Measurements from ENCODE around the gene MCTP1. TPM values are rescaled to one million over a fixed set of nuclear protein-coding genes. Genes with fewer than 3 reads are reported as not detected.
"Not testable (repeated sequence)": the region's sequence is repeated elsewhere in the genome, so short reads cannot be mapped to it uniquely, and the experiment has no call there.

The MCTP1 gene
- polyA plus RNA-seq, 4 donors: 4.0 to 5.6 (median 5.0) TPM

- DNase-seq (ENCODE audit: low read depth in 4 of 4, low spot score in 3 of 4): no peak
These were observed 307.5 kb downstream of the MCTP1 start for GRCh38 chr5:94977437-94977836.

GRCh38 chr5:94976853-94977252 lies 308.0 kb downstream of the MCTP1 start:
- no peak for DNase-seq (ENCODE audit: low read depth in 4 of 4, low spot score in 3 of 4)

GRCh38 chr5:94972268-94972667 lies 312.6 kb downstream of the MCTP1 start:
- no peak for DNase-seq (ENCODE audit: low read depth in 4 of 4, low spot score in 3 of 4)

- no peak for DNase-seq (ENCODE audit: low read depth in 4 of 4, low spot score in 3 of 4)
These were observed 315.7 kb downstream of the MCTP1 start for GRCh38 chr5:94969174-94969573.

GRCh38 chr5:94968507-94969095 lies 316.3 kb downstream of the MCTP1 start:
- peak; percentile 23 to 50 (median 44) for DNase-seq (ENCODE audit: low read depth in 4 of 4, low spot score in 3 of 4)

DNA sequence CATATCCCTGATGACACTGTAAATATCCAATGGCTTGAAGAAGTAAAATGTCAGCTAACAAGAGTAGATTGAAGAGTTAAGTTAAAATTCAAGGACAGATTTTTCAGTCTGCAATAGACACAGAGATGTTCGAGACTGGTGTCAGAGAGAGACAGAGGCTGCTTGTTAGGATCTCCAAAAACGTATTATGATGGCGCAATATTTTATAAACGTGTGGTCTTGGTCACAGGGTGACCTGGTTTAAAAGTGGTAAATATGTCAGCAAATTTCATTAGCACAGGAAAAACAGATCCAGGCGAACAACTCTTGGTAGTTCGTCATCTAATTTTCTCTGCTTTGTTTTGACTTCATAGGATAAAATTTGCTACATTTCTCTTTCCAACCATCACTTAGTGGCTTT lies 317.4 kb downstream of the MCTP1 start:
- DNase-seq (ENCODE audit: low read depth in 4 of 4, low spot score in 3 of 4): no peak

GRCh38 chr5:94959279-94959678 lies 325.6 kb downstream of the MCTP1 start:
- not testable (repeated sequence) for DNase-seq (ENCODE audit: low read depth in 4 of 4, low spot score in 3 of 4)

- DNase-seq (ENCODE audit: low read depth in 4 of 4, low spot score in 3 of 4): no peak
These were observed 339.2 kb downstream of the MCTP1 start for GRCh38 chr5:94945656-94946055.

- no peak for DNase-seq (ENCODE audit: low read depth in 4 of 4, low spot score in 3 of 4)
These were observed 340.7 kb downstream of the MCTP1 start for GRCh38 chr5:94944160-94944559.

DNA sequence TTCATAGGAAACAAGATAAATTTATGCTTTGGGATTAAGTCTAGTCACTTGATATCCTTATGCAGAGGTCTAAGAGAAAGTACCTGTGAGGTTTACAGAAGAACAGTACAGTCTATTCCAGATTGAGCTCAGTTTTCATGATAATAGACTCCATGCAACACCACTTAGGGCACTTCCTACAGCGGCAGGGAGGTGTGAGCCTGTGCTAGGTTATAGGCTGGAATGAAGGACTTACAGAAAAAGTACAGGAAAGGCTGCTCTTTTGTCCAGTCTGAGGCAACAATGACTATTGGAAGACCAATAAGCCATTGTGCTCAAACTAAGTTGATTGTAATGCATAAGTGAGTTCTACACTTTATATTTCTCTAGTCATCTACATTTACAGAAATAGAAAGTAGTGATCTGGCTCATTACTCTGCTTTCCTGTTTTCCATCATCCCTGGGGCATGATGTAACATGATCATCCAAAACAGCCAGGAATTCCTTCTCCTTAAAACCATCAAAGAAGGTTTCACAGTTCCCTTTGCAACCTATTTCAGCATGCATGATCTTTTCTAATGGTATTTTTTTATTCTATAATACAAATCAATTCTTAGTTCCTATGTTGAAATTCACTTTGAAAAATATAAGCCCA lies 343.7 kb downstream of the MCTP1 start:
- DNase-seq (ENCODE audit: low read depth in 4 of 4, low spot score in 3 of 4): peak in 1 of 4 donors; percentile 7

DNA sequence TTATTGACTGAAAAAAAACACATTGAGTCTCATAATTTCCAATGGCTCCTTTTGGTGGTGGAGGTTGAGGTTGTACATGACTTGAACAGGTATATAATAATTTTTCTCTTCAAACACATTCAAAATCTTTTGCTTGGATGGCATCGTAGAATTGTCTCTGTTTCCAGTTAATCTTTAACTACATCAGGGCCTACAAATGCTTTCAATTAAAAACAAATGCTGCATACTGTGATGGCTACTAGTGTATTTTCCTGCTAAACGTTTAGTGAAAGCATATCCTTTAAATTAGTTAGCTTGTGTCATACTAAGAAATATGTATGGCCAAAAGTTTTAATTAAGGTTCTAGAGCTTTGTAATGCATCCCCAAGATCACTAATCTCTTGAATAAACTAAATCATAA lies 352.6 kb downstream of the MCTP1 start:
- DNase-seq (ENCODE audit: low read depth in 4 of 4, low spot score in 3 of 4): no peak

DNA sequence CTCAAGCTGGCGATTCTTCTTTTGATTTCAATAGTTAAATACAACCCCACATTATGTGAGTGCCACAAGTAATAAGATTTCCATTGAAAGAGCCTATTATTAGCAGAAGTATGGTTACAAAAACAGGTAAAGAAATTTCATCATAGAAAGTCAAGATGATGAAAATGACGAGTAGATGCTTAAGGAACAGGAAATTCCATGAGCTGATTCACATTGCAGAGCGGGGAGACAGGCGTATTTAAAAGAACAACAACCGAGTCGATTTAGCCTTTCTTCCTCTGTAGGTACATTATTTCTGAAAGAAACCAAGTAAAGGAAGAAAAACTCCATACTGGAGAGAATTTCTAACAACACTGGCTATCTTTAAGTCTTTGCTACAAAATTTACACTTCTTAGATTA lies 356.0 kb downstream of the MCTP1 start:
- no peak for DNase-seq (ENCODE audit: low read depth in 4 of 4, low spot score in 3 of 4)

DNA sequence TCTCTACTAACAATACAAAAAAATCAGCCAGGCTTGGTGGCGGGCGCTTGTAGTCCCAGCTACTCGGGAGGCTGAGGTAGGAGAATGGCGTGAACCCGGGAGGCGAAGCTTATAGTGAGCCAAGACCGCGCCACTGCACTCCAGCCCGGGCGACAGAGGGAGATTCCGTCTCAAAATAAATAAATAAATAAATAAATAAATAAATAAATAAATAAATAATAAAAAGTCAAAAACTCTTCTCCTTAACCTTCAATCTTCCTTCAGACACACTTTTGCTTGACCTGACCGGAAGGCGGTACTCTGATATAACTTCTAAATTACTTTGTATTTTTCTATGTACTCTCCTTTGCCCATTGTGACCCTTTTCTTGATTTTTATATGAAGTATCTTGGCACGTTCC lies 364.3 kb downstream of the MCTP1 start:
- DNase-seq (ENCODE audit: low read depth in 4 of 4, low spot score in 3 of 4): no peak

DNA sequence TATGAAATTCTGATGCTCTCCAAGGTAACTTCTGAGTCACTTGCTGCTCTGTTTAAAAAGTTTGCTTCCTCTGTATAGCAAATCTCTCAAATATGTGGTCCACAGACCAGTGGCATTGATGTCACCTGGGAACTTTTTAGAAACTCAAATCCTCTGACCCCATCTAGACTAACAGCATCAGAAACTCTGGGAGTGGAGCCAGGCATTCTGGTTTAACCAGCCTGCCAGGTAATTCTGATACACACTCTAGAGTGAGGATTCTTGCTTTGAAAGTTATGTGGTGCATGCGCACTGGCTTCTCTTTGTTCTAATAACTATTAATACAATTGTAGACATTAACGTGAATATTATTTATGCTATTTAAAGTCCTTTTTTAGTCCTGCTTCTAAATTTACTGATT lies 368.3 kb downstream of the MCTP1 start:
- DNase-seq (ENCODE audit: low read depth in 4 of 4, low spot score in 3 of 4): no peak

DNA sequence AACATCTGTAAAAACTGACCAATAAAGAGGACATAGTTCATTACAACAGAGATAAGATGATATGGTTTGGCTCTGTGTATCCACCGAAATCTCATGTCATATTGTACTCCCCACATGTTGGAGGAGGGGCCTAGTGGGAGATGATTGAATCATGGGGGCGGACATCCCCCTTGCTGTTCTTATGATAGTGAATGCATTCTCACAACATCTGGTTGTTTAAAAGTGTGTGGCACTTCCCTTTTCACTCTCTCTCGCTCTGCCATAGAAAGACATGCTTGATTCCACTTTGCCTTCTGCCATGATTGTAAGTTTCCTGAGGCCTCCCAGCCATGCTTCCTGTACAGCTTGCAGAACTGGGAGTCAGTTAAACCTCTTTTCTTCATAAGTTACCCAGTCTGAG lies 373.6 kb downstream of the MCTP1 start:
- no peak for DNase-seq (ENCODE audit: low read depth in 4 of 4, low spot score in 3 of 4)

DNA sequence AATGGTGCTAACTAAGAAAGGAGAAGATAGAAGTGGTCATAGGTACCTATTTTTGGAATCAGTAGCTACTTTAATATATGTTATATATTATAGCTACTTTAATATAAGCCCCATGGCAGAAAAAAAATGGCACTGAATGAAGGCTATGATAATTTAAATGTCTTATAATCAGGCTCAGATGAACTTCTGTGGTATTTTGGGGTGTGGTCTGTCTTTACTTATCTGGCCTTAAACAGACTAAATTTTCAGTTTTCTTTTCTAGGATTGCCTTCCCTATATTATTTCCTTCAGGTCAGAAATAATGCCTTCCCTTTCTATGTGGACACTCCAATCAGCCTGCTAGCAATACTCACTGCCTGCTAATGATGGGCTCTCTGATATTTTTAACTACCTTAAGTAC lies 374.2 kb downstream of the MCTP1 start:
- DNase-seq (ENCODE audit: low read depth in 4 of 4, low spot score in 3 of 4): no peak

GRCh38 chr5:94908889-94909480 lies 375.9 kb downstream of the MCTP1 start:
- no peak for DNase-seq (ENCODE audit: low read depth in 4 of 4, low spot score in 3 of 4)

DNA sequence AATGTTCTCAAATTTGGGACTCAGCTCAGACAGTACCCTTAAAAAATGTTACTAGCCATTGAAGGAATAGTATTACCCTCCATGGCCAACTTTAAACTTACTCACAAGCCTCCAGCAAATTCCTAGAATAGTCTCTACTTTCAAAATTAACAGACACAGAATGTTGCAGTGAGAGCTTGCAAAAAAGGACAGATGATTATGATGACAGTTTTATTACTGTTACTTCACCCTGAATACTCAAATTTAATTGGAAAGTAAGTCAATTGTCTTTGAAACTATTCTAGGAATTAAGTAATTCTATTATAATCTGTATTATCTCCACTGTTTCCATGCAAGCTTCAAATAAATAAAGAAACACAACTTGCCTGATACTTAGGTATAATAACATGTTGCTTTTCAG lies 378.1 kb downstream of the MCTP1 start:
- DNase-seq (ENCODE audit: low read depth in 4 of 4, low spot score in 3 of 4): no peak

GRCh38 chr5:94903726-94904125 lies 381.2 kb downstream of the MCTP1 start:
- no peak for DNase-seq (ENCODE audit: low read depth in 4 of 4, low spot score in 3 of 4)

DNA sequence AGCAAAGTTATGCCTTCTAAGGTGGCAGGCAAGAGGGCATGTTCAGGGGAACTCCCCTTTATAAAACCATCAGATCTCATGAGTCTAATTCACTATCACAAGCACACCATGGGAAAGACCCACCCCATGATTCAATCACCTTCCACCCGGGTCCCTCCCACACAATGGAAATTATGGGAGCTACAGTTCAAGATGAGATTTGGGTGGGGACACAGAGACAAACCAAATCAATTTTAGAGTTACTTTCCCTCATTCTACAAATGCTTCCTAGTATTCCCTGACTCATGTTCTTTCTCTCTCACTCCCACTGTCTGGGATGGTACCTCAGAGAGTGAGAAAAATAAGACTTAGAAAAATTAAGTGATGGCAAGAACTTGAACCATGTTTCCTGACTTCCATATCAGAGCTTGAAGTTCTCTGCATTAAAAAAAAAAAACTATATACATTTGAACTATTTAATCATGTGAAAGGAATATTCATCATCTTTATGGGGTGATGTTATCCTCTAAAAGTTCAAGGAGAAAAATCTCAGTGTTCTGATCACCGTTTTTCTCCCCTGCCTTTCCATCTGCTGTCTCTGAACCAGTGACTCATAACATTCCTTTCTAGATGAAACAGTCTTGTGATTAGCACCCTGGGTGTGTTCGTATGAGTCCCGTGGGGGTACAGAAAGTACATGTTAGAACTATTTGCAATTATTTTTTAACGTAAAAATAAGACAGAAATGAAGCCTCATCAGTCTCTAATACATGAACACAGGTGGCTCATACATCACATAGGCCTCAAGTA lies 383.5 kb downstream of the MCTP1 start:
- no peak for DNase-seq (ENCODE audit: low read depth in 4 of 4, low spot score in 3 of 4)

GRCh38 chr5:94900006-94900505 lies 384.8 kb downstream of the MCTP1 start:
- DNase-seq (ENCODE audit: low read depth in 4 of 4, low spot score in 3 of 4): no peak
